Measurements from ENCODE around the gene ALDH4A1.

GRCh38 chr1:18915341-18915740 lies 13.0 kb upstream of the ALDH4A1 start:
- TF ChIP-seq POLR2AphosphoS5 (IDR thresholded peaks at IDR 0.05) (no peak), CTCF (IDR thresholded peaks at IDR 0.05) (no peak), POLR2A (IDR thresholded peaks at IDR 0.05) (no peak)
